ENCODE data around the gene NELFE.

DNA sequence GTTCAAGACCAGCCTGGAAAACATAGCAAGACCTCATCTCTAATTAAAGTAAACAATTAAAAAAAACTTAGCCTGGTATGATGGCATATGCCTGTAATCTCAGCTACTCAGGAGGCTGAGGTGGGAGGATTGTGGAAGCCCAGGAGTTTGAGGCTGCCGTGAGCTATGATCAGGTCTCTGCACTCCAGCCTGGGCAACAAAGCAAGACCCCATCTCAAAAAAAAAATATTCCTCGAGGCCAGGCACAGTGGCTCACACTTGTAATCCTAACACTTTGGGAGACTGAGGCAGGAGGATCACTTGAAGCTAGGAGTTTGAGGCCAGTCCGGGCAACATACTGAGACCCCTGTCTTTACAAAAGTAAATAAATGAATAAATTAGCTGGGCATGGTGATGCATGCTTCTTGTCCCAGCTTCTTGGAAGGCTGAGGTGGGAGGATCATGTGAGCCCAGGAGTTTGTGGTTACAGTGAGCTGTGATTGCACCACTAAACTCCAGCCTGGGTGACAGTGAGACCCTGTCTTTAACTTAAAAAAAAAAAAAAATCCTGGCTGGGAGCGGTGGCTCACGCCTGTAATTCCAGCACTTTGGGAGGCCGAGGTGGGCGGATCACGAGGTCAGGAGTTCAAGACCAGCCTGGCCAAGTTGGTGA, 40.6 kb downstream of the NELFE start:
- TF ChIP-seq POLR2A (IDR thresholded peaks at IDR 0.05; ENCODE audit: low read length): no peak
- TF ChIP-seq GATA1 (IDR thresholded peaks at IDR 0.05; ENCODE audit: low read depth, low read length): no peak
